GM18498 (cell line): ENCODE results near the gene DNMT3A.

Experiments
- ATAC-seq: cut with Tn5 transposase; IDR thresholded peaks from one replicate; pipeline ENCODE4 v1.9.1; 2021; ENCODE audit warnings: mild to moderate bottlenecking, moderate library complexity; ENCODE audit not compliant: unreplicated experiment

Gene DNMT3A

DNA sequence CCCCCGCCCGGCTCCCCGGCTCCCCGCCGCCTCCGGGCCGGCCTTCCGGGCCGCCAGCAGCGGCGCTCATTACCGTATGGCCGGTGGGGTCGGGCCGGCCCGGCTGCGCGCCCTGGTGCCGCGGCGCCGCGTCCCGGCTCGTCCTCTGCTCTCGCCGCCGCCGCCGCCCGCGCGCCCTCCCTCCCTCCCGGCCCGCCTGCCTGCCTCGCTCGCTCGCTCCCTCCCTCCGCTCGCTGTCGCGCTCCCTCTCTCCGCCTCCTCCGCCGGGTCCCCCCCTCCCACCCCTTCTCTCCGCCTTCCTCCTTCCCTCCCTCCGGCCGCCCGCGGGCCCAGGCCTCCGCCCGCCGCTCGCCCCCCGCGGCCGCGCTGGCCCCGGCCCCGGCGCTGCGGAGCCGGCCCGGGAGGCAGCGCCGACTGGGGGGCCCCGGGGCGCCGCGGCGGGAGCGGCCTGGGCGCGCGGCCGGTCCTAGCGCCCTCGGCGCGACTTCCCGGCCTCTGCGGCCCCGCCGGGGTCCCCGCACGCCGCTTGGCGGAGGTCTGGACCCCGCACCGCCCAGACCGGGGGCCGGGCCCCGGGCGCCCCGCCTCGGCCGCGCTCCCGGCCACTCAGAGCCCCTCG lies at the start of gene DNMT3A:
TSS of gene DNMT3A (minus strand) at position 173 of the 619 bp plus-strand sequence. CDS start 27,941 bp downstream, outside the sequence.
- peak; percentile 41 for ATAC-seq

DNA sequence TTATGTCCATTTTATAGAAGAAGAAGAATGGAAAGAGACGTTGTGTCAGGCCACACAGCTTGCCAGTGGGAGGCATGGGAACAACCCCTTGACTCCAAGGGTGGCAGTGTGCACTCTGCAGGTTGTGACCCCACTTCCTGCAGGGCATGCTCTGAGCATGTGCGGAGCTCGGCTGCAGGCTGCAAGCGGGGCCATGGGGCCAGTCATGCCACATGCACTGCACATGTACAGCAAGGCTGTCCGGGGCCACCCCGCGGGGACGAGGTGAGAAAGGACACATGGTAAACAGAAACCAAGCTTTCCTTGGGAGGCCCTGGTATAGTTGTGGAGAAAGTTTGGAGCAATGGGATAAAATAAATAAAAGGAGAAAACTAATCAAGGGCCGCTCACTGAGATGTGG lies 47.4 kb upstream of the DNMT3A start:
- ATAC-seq = no peak

DNA sequence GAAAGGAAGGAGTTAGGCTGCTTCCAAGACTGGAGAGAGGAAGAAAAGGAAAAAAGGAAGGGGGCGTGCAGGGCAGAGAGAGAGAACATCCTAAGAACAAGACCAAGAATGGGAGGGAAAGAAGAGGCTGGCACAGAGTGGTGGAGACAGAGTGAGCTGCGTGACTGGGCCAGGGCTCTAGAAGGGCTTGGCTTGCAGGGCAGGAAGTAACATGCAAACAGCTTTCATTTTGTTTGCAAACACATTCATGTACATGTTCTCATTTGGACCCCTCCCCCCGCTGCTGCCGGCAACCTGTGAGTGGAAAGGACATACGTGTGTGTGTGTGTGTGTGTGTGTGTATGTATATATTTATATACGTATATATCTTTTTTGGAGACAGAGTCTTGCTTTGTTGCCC lies 46.8 kb upstream of the DNMT3A start:
- no peak for ATAC-seq

DNA sequence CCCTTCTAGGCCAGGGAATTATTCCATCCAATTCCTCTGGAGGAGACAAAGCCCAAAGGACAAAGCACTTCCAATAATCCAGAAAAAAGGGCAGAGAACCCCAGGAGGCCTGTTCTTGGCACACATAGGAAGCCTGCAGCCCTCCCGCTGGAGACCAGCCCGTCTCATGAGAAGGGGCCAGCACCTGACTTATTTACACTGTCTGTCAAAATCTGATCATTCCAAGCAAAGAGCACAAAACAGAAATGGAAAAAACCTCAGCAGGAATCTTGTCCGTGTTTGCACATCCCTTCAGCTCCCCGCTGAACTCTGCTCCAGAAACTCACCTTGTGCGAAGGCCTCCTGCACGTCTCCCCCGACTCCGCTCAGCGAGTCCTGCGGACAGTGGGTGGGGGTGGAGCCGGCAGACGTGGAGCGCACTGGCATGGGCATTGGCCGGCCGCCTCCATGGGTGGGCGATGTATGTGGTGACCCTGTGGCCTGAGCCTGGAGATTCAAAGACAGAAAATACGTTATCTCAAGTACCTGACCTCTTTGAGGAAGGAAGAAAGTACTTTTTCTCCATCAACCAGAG lies 46.2 kb upstream of the DNMT3A start:
- no peak for ATAC-seq

DNA sequence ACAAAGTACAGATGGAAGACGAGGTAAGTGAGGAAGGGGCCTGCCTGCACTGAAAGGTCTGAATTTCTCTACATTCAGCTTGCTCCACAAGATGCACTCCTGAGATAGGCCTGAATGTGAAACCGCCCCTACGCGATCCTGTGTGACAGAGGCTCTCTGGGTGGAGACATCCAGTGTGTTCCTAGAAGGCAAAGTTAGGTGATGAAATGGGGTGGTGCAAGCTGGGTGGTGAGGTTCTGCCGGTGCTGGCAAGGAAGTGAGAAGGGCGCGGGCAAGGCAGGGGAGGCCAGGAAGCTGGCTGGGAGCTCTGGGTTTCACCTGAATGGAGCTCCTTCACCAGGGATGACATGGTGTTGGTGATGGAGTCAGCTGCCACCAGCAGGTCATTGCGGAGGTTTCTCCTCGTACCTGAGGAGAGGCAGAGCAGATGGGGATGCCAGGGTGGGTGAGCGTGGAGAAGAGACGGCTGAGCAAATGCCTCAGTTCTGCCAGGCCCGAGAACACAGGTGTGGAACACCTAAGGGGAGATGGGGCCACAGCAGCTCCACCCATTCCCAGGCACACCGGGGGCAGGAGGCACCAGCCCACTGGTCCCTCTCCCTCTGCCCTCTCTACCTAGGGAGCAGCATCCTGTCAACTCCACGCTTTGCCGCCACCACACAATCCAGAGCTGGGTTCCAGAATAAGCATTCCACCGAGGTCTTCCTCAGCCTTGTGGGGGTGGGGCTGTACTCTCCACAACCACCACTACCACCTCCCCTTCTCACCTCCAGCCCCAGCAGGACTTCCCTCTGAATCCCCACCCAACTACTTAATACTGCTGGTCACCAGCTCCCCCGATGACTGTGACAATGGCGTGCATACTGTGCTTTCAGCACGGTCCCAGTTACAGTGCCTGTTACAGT lies 45.5 kb upstream of the DNMT3A start:
- ATAC-seq = no peak

DNA sequence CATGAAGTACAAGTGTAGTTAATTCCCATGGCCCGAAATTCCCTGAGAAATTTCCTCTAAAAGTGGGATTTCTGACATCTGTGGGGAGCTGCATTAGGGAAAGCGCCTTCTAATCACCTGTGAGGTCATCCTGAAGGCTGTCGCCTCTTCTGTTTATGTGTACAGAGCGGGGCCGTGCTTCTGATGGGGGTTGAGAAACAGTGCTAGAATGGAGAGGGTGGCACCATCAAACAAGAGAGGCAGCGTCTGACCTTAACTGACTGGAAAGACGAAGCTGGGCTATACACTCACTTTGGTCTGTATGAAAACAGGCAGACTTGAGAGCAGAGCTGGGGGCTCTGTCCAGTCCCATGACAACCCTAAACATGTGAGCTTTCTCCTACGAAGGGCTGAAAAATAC lies 44.2 kb upstream of the DNMT3A start:
- no peak for ATAC-seq

DNA sequence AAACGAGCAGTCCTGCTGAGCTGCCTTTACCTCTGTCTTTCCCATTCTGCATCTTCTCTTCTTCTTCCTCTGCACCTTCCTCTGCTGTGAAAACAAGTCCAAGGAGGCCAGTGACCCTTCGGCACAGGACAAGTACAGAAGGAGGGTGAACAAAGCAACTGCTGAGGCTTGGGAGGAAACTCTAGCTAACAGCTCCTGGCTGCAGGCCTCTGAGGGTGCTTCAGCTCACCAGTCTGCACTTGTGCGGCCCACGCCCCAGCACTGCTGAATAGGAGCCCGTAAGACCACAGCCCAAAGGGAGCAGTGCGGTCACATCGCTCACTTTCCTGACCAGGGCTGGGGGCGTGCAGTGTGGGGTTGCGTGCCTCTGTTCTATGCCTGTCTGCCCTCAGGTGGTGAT lies 42.1 kb upstream of the DNMT3A start:
- no peak for ATAC-seq

DNA sequence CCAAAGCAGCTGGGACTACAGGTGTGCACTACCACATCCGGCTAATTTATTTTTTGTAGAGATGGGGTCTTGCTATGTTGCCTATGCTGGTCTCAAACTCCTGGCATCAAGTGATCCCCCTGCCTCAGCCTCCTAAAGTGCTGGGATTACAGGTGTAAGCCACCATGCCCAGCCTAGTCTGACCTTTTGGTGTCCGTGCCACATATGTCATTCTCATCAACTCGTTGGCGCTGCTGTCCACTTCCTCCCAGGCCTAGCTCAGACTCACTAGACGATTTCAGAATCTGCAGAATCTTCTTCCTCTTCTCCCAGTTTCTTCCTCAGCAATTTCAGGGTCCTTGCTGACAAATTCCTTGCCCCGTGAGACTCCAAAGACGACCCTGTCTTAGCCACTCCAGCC lies 39.8 kb upstream of the DNMT3A start:
- no peak for ATAC-seq

DNA sequence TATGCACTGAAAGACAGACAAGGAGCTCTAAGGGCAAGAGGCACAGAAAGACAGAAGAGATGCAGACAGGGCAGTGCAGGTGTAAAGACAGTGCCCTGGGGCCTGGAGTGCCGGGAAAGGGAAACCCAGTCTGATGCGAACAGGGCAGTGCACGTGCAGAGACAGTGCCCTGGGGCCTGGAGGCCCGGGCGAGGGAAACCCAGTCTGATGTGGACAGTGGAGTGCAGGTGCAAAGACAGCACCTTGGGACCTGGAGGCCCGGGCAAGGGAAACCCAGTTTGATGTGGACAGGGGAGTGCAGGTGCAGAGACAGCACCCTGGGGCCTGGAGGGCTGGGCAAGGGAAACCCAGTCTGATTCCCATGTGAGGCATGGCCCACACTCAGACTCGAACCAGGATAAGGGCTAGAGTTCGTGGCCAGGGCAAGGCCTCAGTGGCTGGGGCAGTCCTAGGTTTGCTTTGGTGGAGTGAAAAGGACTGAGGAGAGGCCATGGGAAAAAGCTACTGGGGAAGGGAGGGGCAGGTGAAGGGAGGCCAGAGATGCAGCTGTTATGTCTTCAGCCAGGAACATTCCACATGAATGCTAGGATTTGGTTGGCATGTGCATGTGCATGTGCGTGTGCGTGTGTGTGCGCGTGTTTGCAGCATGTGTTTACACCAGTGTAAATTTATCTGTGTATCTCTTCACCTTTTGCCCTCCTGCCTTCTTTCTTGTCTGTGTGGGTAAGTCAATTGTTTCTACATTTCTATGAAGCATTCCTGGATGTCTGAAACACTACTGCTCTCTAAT lies 39.1 kb upstream of the DNMT3A start:
- ATAC-seq = no peak

DNA sequence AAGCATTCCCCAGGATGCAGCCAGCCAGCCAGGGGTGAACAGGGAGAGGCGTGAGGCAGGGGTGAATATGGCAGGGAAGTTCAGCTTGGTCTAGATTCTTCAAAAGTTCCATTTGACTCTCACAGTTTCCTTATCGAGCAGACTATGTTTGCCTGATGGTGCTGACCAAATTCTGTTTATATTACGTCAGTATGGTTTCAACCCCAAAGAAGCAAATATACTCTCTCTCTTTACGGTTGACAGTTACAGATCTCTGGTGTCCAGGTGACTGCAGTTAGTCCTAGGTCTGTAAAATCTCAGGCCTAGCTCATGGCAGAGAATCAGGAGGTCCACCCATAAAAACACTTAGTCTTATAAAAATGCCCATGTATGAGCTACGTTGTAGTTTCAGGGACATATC lies 38.3 kb upstream of the DNMT3A start:
- no peak for ATAC-seq

DNA sequence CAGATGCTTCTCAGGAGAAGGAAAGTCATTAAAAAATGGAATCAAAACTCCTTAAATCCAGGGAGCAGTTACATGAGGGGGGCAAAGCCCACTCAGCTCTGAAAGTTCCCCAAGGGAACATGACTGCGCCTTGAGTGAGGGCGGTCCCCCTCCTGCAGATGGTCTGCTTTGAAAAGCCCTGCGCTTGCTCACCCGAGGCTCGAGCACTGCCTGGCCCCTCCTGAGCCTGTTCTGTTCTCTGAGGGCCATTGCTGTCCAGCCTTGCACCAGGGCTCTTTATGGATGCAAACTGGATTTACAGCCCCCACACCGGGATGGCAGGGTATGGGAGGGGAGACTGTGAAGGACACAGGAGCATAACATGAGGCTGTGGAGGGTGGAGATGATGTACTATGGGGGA lies 37.8 kb upstream of the DNMT3A start:
- ATAC-seq = no peak

DNA sequence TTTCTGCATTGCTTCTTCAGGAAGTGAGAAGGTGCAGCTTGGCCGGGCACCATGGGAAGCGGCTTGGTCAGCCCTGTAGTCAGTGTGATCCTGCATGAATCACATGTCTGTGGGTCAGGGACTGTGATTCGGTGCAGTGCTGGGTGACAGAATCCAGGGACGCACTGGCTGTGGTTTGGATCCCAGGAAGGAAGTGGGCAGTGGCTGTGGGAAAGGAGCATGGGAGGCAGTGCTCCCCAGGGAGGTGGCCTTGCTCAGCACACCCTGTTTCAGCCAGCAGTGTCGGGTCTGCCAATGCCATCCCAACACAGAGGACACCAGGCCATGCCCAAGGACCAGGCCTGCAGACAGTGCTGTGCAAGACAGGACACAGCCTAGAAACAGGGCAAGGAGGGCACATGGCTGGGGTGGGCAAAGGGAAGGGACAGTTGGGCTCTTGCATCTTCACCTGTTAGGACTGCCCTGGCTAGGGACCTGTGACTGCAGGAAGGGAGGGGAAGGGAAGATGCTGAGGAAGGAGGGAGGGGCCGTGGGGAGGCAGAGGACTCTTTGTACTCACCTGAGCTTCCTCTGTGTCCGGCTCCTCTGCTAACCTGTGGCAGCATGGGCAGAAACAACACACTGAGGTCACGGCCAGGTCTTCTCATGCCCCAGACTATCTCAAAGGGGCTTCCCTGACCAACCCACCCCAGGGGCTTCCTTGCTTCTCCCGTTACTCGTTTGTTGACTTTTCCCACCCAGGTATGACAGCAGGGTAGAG lies 37.2 kb upstream of the DNMT3A start:
- no peak for ATAC-seq

DNA sequence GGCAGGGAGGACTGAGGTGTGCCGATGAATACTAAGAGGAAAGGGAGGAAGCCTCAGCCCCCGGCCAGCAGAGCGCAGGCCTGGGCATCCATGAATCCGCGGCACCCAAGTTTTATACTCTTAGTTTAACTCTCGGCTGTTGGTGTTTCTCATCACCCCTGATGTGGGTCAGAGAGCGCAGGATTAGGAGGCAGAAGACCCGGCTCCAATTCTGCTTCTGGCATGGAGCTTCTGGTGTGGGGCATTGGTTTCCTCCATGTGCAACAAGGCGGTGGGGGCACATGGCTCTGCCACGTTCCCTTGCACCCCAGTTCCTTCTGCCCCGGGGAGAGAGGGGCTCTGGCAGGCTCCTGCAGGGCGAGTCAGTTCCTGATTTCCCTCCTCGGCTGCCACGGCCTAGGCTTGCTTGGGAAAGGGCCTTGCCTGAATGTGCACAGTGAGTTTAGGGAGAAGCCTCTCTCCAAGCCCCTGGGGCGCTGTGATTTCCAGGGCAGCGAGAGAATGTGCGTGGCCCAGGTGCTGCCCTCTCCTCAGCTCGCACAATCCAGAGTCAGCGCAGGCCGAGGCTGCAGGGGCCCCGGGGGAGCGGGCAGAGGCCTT lies 36.2 kb upstream of the DNMT3A start:
- no peak for ATAC-seq

DNA sequence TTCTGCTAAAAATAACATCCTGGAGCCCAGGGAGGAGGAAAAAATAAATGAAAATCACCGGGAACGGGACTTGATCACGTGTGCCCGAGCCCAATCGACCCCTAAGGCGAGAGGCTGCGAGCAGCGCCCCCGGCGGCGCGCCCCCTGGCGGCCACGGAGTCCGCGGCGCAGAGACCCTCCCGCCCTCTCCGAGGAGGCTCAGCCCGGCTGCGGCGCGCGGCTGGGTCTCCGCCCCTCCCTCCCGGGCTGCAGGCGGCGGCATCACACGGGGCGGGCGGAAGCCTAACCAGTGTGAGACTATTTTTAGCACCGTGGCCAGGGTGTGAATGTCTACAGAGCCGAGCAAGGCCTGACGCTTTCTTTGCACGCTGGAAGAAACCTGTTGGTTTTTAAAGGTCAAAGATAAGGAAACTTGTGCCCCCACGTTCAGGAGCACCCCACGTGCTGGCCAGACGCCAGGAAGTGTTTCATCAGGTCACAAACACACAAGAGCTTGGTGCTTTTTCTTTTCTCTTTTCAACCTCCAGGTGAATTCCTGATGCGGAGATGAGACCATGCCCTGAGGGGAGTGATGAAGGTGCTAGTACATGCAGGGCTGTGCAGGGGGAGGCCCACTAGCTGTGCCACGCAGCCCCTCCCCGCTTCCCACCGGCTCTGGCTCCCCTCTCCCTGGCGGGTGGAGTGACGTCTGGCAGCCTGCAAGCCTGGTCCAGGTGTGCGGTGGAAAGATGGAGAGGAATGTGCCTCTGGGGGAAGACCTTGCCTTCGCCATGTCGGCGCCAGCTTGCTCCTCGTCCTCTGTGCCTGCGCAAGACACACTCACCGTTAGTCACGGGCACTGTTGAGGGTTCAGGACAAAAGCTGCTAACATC lies 35.3 kb upstream of the DNMT3A start:
- ATAC-seq = peak; percentile 93

DNA sequence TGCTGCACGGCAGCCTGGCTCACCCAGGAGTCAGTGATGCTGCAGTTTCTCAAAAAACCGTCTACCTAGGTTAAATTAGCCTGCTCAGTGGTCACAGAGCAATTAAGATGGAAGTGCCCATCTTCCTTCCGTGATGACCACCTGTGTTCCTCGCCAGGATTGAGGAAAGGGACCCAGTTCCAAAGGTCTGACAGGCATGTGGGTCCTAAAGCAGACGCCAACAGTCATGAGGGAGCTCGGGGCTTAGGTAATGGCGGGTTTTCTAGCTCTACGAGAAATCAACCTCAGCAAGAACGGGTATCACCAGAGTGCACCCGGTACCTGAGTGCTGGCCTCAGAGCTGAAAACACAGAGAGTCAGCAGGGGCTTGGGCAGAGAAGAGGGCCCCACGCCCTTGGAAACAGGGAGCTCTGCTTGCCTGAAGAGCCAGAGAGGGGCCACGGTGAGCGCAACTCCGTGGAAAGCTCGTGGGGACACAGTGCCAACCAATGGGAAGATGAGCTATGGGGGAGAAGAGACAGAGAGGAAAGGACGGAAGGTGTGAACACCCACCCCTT lies 34.3 kb upstream of the DNMT3A start:
- no peak for ATAC-seq

DNA sequence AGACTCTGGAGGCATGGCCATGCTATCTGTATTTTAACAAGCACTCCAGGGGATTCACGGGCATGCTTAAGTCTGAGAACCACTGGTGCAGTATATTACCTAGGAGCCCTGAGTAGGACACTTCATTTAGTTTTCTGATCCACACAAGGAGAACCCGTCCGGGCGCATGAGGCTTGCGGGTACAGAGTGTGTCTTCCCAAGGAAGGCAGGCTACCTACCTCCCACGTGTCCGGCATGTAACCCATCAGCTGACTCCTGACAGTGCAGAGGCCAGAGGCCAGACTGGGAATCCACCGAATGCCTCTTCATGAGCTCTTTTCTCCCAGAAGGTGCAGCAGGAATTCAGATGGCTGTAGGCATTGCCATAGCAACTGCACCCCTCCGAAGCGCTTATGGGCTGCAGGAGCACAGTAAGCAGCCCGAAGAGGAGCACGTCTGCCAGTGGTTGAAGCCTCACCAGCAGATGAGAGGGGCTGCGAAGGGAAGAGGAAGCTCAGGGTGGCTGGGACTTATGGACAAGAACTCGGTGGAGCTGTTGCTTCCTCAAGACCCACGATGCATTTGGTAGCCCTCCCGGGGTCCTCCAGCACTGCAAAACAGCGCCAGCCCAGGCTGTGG lies 33.8 kb upstream of the DNMT3A start:
- no peak for ATAC-seq

DNA sequence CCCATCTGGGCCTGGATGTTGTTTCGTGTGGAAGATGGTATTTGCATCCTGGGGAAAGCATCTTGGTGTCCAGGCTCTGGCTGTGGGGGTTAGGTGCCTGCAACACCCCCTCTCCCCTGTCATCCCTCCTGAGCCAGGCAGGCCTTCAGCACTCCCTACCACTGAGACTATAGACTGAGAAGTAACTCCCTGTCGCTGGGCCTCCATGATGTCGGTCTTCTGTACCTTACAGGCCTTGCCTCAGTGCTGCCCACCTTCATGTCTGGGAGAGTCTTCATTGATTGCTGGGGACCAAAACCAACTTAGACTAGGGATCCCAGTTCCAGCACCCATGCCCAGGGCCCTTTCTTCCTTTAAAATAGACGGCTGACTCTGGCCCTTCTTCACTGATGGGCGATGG lies 33.1 kb upstream of the DNMT3A start:
- ATAC-seq = no peak

DNA sequence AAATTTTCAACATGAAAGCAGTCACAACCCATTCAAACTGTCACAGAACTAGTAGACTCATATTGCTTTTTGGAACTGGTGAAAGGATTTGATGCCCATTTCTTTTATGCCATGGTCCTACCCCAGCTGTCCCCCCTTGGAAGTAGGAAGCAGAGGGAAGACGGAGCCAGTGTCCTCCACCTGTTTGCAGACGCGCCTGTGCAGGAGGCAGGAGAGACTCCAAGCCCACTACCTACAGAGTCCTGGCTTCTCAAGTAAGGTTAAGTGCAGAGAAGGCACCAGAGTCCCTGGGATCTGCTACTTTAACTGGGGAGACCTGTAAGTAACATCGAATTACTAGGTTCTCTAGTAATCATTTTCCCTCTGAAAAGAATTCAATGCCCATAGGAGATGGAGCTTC lies 32.7 kb upstream of the DNMT3A start:
- no peak for ATAC-seq
